ENCODE results near the gene TERB2.

DNA sequence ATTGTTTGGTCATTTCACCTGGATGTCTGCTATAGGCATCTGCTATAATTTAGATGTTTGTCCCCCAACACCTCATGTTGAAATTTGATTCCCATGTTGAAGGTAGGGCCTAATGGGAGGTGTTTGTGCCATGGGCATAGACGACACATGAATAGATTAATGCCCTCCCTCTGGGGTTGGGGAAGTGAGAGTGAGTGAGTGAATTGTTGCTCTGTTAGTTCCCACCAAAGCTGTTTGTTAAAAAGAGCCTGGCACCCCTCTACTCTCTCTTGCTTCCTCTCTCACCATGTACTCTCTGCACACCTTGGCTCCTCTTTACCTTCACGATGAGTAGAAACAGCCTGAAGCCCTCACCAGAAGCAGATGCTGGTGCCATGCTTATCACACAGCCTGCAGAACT is 42.6 kb downstream of the TERB2 start:
- TF ChIP-seq ZFP3 (CRISPR knock-in tag; IDR thresholded peaks at IDR 0.05): no peak
- no peak for TF ChIP-seq ZC3H10 (CRISPR knock-in tag; IDR thresholded peaks at IDR 0.05)
- TF ChIP-seq GLIS3 (CRISPR knock-in tag; IDR thresholded peaks at IDR 0.05): no peak
- no peak for TF ChIP-seq ZNF565 (CRISPR knock-in tag; conservative IDR thresholded peaks at IDR 0.05; ENCODE audit: low read depth)
- TF ChIP-seq, protein P1, sequence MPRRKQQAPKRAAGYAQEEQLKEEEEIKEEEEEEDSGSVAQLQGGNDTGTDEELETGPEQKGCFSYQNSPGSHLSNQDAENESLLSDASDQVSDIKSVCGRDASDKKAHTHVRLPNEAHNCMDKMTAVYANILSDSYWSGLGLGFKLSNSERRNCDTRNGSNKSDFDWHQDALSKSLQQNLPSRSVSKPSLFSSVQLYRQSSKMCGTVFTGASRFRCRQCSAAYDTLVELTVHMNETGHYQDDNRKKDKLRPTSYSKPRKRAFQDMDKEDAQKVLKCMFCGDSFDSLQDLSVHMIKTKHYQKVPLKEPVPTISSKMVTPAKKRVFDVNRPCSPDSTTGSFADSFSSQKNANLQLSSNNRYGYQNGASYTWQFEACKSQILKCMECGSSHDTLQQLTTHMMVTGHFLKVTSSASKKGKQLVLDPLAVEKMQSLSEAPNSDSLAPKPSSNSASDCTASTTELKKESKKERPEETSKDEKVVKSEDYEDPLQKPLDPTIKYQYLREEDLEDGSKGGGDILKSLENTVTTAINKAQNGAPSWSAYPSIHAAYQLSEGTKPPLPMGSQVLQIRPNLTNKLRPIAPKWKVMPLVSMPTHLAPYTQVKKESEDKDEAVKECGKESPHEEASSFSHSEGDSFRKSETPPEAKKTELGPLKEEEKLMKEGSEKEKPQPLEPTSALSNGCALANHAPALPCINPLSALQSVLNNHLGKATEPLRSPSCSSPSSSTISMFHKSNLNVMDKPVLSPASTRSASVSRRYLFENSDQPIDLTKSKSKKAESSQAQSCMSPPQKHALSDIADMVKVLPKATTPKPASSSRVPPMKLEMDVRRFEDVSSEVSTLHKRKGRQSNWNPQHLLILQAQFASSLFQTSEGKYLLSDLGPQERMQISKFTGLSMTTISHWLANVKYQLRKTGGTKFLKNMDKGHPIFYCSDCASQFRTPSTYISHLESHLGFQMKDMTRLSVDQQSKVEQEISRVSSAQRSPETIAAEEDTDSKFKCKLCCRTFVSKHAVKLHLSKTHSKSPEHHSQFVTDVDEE (CRISPR knock-in tag; IDR thresholded peaks at IDR 0.05): no peak
- TF ChIP-seq, protein P2, sequence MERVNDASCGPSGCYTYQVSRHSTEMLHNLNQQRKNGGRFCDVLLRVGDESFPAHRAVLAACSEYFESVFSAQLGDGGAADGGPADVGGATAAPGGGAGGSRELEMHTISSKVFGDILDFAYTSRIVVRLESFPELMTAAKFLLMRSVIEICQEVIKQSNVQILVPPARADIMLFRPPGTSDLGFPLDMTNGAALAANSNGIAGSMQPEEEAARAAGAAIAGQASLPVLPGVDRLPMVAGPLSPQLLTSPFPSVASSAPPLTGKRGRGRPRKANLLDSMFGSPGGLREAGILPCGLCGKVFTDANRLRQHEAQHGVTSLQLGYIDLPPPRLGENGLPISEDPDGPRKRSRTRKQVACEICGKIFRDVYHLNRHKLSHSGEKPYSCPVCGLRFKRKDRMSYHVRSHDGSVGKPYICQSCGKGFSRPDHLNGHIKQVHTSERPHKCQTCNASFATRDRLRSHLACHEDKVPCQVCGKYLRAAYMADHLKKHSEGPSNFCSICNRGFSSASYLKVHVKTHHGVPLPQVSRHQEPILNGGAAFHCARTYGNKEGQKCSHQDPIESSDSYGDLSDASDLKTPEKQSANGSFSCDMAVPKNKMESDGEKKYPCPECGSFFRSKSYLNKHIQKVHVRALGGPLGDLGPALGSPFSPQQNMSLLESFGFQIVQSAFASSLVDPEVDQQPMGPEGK (CRISPR knock-in tag; IDR thresholded peaks at IDR 0.05; ENCODE audit: borderline replicate concordance): no peak
- TF ChIP-seq, protein P3, sequence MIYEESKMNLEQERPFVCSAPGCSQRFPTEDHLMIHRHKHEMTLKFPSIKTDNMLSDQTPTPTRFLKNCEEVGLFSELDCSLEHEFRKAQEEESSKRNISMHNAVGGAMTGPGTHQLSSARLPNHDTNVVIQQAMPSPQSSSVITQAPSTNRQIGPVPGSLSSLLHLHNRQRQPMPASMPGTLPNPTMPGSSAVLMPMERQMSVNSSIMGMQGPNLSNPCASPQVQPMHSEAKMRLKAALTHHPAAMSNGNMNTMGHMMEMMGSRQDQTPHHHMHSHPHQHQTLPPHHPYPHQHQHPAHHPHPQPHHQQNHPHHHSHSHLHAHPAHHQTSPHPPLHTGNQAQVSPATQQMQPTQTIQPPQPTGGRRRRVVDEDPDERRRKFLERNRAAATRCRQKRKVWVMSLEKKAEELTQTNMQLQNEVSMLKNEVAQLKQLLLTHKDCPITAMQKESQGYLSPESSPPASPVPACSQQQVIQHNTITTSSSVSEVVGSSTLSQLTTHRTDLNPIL (CRISPR knock-in tag; IDR thresholded peaks at IDR 0.05; ENCODE audit: low read depth): no peak
- TF ChIP-seq RARB (CRISPR knock-in tag; IDR thresholded peaks at IDR 0.05): no peak
- TF ChIP-seq ZFP30 (CRISPR knock-in tag; IDR thresholded peaks at IDR 0.05): no peak
- TF ChIP-seq ZNF8 (CRISPR knock-in tag; IDR thresholded peaks at IDR 0.05): no peak
- TF ChIP-seq, protein P4, sequence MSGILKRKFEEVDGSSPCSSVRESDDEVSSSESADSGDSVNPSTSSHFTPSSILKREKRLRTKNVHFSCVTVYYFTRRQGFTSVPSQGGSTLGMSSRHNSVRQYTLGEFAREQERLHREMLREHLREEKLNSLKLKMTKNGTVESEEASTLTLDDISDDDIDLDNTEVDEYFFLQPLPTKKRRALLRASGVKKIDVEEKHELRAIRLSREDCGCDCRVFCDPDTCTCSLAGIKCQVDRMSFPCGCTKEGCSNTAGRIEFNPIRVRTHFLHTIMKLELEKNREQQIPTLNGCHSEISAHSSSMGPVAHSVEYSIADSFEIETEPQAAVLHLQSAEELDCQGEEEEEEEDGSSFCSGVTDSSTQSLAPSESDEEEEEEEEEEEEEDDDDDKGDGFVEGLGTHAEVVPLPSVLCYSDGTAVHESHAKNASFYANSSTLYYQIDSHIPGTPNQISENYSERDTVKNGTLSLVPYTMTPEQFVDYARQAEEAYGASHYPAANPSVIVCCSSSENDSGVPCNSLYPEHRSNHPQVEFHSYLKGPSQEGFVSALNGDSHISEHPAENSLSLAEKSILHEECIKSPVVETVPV (CRISPR knock-in tag; IDR thresholded peaks at IDR 0.05): no peak
